NCI-H2196 treated with DMSO at 0.1 percent for 48 hours (cell line): Measurements from ENCODE around the gene PLSCR5.

ENCODE experiments used
- DNase-seq: peaks from one replicate; lab custom pipeline; 2025; ENCODE audit not compliant: unreplicated experiment; lab: John Stamatoyannopoulos, UW

Gene PLSCR5

DNA sequence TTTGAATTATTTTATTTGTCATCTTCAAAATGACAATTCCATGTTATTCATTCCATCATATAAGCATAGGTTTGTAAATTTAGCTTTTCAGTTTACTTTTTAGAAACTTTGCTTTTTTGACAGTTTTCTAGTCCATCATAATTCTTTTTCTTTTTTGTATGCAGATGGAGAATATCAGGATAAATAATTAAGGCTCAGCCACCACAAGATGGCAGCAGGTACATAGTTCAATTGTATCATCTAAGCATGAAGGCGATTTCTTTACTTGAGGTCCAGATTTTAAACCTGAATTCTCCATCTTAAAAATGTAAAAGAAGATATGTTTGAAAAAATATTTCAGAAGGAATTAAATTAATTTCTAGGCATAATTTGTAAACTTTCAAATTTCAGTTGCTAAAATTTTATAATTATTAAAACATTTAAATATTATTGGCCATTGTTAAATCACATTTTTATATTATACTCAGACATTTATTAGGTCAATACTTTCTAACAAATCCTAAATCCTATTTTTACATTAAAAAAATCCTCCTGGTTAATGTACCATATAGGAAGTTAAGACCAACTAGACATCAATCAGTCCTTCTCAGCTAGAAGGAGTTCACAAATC lies 15.1 kb downstream of the PLSCR5 start:
- DNase-seq, result no peak

- no peak for DNase-seq
These were observed 20.0 kb downstream of the PLSCR5 start for GRCh38 chr3:146585156-146585555.

DNA sequence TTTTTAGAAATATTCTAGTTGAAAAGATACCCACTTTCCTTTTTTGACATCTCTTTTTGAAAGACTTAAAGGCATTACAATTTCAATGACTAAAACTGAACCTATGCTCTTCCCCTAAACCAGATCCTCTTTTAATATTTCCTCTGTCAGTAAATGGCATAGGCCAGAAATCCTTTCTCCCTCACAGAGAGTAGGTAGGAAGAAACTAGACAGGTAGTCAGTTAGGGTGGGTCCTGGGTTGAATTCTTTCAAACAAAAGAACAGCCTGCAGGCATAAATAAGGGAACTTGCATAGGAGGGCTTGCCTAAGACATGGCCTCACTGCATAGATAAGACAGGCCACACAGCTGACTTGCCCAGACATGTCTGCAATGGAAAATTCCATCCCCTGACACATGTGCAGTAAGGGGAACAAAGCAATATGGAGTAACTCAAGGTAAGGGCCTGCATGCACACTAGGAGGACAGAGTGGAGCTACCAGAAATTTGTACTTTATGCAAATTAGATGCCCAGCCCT lies 23.1 kb downstream of the PLSCR5 start:
- no peak for DNase-seq

DNA sequence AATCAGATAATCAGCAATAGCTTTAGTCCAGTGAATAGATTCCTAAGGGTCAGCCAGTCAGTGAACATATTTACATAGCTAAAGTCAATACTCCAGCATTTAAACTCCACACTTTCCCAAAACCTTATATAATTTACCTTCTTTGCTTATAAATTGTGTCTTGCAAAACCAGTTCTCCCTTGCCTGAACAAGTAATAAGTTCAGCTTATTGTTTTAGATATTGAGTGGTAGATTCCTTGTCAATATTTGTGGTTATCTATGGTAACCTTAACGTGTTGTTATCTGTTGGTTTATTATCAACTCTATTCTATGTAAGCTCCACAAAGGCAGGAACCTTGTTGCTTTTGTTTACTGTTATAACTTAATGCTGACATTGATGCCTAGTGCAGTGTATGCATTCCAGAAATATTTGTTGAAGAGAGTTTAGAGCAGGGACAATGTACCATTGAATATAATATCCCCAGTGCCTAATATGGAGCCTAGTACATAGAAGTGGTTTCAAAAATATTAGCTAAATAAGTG lies 24.0 kb downstream of the PLSCR5 start:
- DNase-seq, result no peak

GRCh38 chr3:146577662-146578061 lies 27.5 kb downstream of the PLSCR5 start:
- no peak for DNase-seq

DNA sequence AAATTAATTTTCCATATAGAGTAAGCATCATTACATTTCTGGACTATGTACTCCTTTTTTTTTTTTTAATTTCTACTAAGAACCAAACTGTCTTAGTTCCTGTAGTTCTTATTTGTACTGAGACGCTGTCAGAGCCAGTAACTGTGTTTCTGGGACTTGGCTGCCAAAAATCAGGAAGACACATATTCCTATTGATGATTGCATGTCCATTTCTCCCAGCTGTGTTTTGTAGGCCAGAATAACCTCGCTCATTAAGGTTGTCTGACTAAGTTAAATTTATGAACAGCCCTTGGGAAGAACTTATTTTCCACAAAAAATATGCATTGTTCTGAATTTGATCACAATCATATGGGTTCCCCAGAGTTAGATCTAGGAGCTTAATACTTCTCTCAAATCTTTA lies 29.5 kb downstream of the PLSCR5 start:
- DNase-seq, result no peak

- no peak for DNase-seq
These were observed 31.0 kb downstream of the PLSCR5 start for GRCh38 chr3:146574173-146574572.

DNA sequence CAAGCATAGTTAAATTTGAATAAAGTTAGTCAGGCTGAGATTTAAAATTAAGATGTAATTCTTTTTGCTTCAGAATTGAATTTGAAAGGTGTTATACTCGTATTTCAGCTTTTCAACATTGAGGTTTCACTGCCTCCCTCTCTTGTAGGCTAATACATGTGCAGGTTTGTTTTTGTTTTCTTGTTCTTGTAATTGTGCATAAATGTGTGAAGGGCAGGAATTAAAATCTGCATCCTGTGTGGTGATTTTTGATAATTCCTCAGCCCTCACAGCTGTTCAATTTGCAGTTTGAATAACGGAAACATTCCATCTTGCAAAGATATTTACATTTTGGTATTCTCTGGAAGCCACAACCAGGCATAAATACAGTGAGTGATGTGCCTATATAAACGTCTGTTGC lies 35.8 kb downstream of the PLSCR5 start:
- no peak for DNase-seq

- no peak for DNase-seq
These were observed 39.0 kb downstream of the PLSCR5 start for GRCh38 chr3:146566138-146566537.

DNA sequence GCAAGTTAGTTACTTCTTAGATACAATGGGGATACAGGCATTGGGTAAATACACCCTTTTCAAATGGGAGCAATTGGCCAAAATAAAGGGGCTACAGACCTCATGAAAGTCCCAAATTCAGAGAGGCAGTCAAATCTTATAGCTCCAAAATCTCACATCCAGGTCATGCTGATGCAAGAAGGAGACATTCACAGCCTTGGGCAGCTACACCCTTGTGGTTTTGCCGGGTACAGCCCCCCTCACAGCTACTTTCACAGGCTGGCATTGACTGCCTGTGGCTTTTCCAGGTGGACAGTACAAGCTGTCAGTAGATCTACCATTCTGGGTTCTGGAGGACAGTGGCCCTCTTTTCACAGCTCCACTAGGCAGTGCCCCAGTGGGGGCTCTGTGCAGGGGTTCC lies 43.3 kb downstream of the PLSCR5 start:
- no peak for DNase-seq

- no peak for DNase-seq
These were observed 43.7 kb downstream of the PLSCR5 start for GRCh38 chr3:146561463-146561862.

GRCh38 chr3:146560678-146561077 lies 44.5 kb downstream of the PLSCR5 start:
- no peak for DNase-seq

GRCh38 chr3:146559388-146559787 lies 45.8 kb downstream of the PLSCR5 start:
- no peak for DNase-seq

GRCh38 chr3:146558781-146559180 lies 46.4 kb downstream of the PLSCR5 start:
- DNase-seq, result no peak

GRCh38 chr3:146557745-146558144 lies 47.4 kb downstream of the PLSCR5 start:
- no peak for DNase-seq

DNA sequence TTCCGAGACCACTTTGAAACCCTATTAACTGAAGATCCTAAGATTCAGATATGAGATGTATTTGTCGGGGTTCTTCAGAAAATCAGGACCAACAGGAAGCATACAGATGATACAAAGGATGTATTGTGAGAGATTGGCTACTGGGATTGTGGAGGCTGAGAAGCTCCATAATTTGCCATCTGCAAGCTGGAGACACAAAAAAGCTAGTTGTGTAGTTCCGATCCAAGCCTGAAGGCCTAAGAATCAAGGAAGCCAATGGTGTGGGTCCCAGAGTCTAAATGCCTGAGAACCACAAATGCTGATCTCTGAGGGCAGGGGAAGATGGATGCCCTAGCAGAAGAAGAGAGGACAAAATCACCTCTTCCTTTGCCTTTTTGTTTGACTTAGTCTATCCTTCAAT lies 49.8 kb downstream of the PLSCR5 start:
- DNase-seq, result no peak

- no peak for DNase-seq
These were observed 50.9 kb downstream of the PLSCR5 start for GRCh38 chr3:146554151-146554760.

GRCh38 chr3:146550743-146551510 lies 54.2 kb downstream of the PLSCR5 start:
- no peak for DNase-seq

DNA sequence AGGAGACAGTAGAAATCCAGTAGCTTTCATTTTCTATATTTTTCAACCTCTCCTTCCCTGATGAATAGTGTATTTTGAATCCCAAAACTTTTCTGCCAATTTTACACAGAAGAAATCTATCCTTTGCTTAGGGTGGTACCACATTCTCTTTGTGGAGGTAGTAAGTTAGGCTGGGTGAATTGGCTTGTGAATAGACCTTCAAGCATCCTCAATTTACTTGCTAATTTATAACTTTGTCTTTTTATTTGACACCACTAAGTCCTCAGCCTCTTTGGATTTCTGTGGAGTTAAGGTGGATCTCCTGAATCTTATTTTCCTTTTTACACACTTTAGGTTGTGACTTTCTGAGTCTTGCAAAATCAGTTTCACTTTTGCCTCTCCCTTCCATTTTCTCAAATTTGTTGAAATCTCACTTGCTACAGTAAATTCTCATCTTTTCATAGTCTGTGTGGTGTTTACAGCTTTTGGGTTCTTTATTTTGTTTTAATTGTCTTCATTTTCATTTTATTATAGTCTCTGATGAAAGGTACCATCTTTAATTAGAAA lies 55.0 kb downstream of the PLSCR5 start:
- DNase-seq, result no peak

GRCh38 chr3:146547235-146547835 lies 57.8 kb downstream of the PLSCR5 start:
- DNase-seq, result no peak

DNA sequence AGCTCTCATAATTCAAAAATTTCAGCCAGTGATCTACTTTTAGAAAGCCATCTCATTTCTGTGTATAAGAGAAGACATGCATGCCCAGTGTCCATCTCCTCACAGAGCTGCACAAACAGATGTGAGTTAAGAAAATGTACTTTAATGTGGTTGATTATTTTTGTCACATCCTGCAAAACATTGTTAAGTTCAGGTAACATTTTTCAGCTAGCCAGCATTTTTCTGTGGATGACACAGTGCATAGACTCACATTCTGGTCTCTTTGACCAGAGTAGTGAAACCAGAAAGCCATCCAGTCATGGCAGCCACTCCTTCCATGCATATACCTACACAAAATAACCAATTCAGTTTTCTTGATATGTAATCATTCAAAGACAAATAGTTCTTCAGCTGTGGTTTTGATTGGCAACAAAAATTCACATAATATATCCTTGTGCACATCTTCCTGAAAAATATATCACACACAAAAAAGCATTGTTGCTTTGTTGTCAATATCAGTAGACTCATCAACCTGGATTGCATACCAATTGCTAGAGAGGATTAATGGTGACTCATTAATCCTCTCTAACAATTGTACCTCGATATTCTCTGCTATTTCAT lies 58.7 kb downstream of the PLSCR5 start:
- no peak for DNase-seq
